Measurements from ENCODE around the gene KIF2A. TPM values are rescaled to one million over a fixed set of nuclear protein-coding genes. Genes with fewer than 3 reads are reported as not detected.

KIF2A gene
- total RNA-seq, 1 experiment from 2014 or later, result 86.1 TPM

- H2BK20ac ChIP-seq (ENCODE audit: low read depth, low read length, poor library complexity, severe bottlenecking), result no peak overlapping the region
- no peaks in the 10 kb centered on the region for H3K27me3 ChIP-seq (ENCODE audit: insufficient read depth, low read length)
- no peak for TF ChIP-seq CTCF (conservative IDR thresholded peaks at IDR 0.05)
- H2BK5ac ChIP-seq (ENCODE audit: insufficient read length, low read length), result no peak overlapping the region
- H3K18ac ChIP-seq (ENCODE audit: insufficient read length, low read depth, low read length), result no peak overlapping the region
- no peaks in the 10 kb centered on the region for H3K79me1 ChIP-seq (ENCODE audit: insufficient read depth, low read depth, low read length, poor library complexity, severe bottlenecking)
- no peak overlapping the region for H3K9ac ChIP-seq (ENCODE audit: extremely low read depth, insufficient read length, low read length)
- no peak overlapping the region for H2BK12ac ChIP-seq (ENCODE audit: insufficient read length, low read depth, low read length)
- Mint-ChIP-seq H3K4me1 (peaks cover 2 to 10% of the 10 kb centered on the region in 2 experiments; a peak in 3 of 4 replicates), H3K4me3 (no peak overlapping the region), H3K36me3 (ENCODE audit: insufficient read depth in 1 of 3, low read depth in 3 of 3) (no peaks in the 10 kb centered on the region; a peak in 1 of 7 replicates), H3K9me3 (no peaks in the 10 kb centered on the region), H3K27me3 (ENCODE audit: low read depth) (no peaks in the 10 kb centered on the region), H3K27ac (no peak overlapping the region)
- H3K79me2 ChIP-seq (ENCODE audit: insufficient read depth, low read length), result no peaks in the 10 kb centered on the region
- no peak overlapping the region for H3K56ac ChIP-seq (ENCODE audit: insufficient read length, low read depth, low read length)
- no peak overlapping the region for H3K4me2 ChIP-seq (ENCODE audit: insufficient read depth, insufficient read length, low read length)
- no peak overlapping the region for H2AK5ac ChIP-seq (ENCODE audit: insufficient read length, low read length)
- no peak overlapping the region for H4K91ac ChIP-seq (ENCODE audit: insufficient read length, low read depth, low read length)
- H4K5ac ChIP-seq (ENCODE audit: insufficient read length, low read depth, low read length), result no peak overlapping the region
- WGBS (ENCODE audit: extremely low coverage, insufficient read length, low lambda C conversion rate), result no CpG with 5 or more reads among the region's 5 CpGs
- H3K23ac ChIP-seq (ENCODE audit: insufficient read length, low read depth, low read length), result no peak overlapping the region
- no peaks in the 10 kb centered on the region for H3K23me2 ChIP-seq (ENCODE audit: insufficient read length, low read depth, low read length, poor library complexity, severe bottlenecking)
- no peak overlapping the region for H3K4ac ChIP-seq (ENCODE audit: low read depth, low read length)
- H3K14ac ChIP-seq (ENCODE audit: insufficient read depth, low read length), result no peak overlapping the region
- H3K4me1 ChIP-seq (ENCODE audit: insufficient read depth, low read length), result no peaks in the 10 kb centered on the region; the same call in 1 of the 2 replicates
- H2AFZ ChIP-seq (ENCODE audit: low read length), result no peak overlapping the region
- no peak overlapping the region for H2BK120ac ChIP-seq (ENCODE audit: low read depth, low read length, poor library complexity, severe bottlenecking)
- no peak overlapping the region for H2BK15ac ChIP-seq (ENCODE audit: low read depth, low read length)
- no peaks in the 10 kb centered on the region for H3K9me3 ChIP-seq (ENCODE audit: control insufficient read depth, low read depth, low read length)
- no peak for DNase-seq
- H4K20me1 ChIP-seq (ENCODE audit: control insufficient read depth, insufficient read depth, insufficient read length), result no peaks in the 10 kb centered on the region
- H3T11ph ChIP-seq (ENCODE audit: low read length), result no peak overlapping the region
- H3K27ac ChIP-seq (ENCODE audit: insufficient read length, low read depth, low read length), result no peak overlapping the region
- H4K8ac ChIP-seq (replicated peaks; ENCODE audit: insufficient read length, low read depth, low read length), result no peak overlapping the region
Measured at GRCh38 chr5:62260513-62260912, 45.5 kb upstream of the KIF2A start.

Measured in H9 (cell line).